Left lung (tissue), 10 donors: ENCODE results near the gene PHACTR1. TPM values are rescaled to one million over a fixed set of nuclear protein-coding genes. Genes with fewer than 3 reads are reported as not detected.

Source experiments
- ATAC-seq: fragments of 200-7000 bp; cut with Tn5 transposase; one replicate; pipeline ENCODE4 v1.9.1; 2020; ENCODE audit warnings: moderate library complexity
- DNase-seq, 4 donors: peaks; one replicate each; pipeline ENCODE4 v3.0.0-alpha.2; 2013 to 2020
- H3K27ac ChIP-seq, 2 donors: fragments of 200-600 bp; sonication (generic) in 1 of 2; one replicate each; pipeline versions ENCODE4 v1.5.0 to v1.8.0; 2020 to 2021
- H3K27me3 ChIP-seq, 2 donors: fragments of 200-600 bp; sonication (generic) in 1 of 2; one replicate each; pipeline versions ENCODE4 v1.5.0 to v1.8.0; 2020 to 2021
- H3K36me3 ChIP-seq, 2 donors: fragments of 200-600 bp; sonication (generic) in 1 of 2; one replicate each; pipeline versions ENCODE4 v1.5.0 to v1.8.0; 2020 to 2021
- H3K4me1 ChIP-seq, 2 donors: fragments of 200-600 bp; one replicate each; pipeline ENCODE4 v1.8.0; 2021
- H3K4me3 ChIP-seq, 2 donors: fragments of 200-600 bp; sonication (generic) in 1 of 2; one replicate each; pipeline versions ENCODE4 v1.5.0 to v1.8.0; 2020 to 2021; ENCODE audit warnings: mild to moderate bottlenecking in 1 of 2
- H3K9me3 ChIP-seq, 2 donors: fragments of 200-600 bp; sonication (generic) in 1 of 2; one replicate each; pipeline versions ENCODE4 v1.5.0 to v1.8.0; 2020 to 2021
- CTCF ChIP-seq, 2 donors: fragments of 200-600 bp; sonication (generic) in 1 of 2; IDR thresholded peaks; one replicate each; pipeline versions ENCODE4 v1.5.0 to v1.8.0; 2021; ENCODE audit warnings: antibody characterized with exemption in 2 of 2
- intact Hi-C, 2 donors: fragments of 100-400 bp; cut with DNase I; formaldehyde crosslinking; loops; one replicate each; pipeline versions ENCODE4 v1.11.2 to v1.14.2; 2022
- polyA plus RNA-seq, 6 donors: library from polyadenylated mRNA; unstranded; fragments of 120-200 nt; gene quantifications; one replicate each; pipeline ENCODE4 v1.2.1, GENCODE V29; 2013; ENCODE audit not compliant: insufficient read length in 6 of 6
- total RNA-seq, 2 donors: library from RNA; stranded (reverse); fragmentation: NEBNext Ultra II Directional; extraction: Animal tissue kit (Norgen Biotek cat#: 25700); gene quantifications; one replicate each; pipeline ENCODE4 v1.2.1, GENCODE V29; 2021
- donor health status: DM: no; HTN: yes; CAD: no.
- donor health status: DM: no; HTN: no; CAD: no.

PHACTR1 gene
- total and polyA plus RNA-seq, 8 donors = 12.1 to 53.3 (median 15.8) TPM

GRCh38 chr6:12947151-12947871, 230.7 kb downstream of the PHACTR1 start:
- no peak for DNase-seq
- no peak overlapping the region for H3K27ac ChIP-seq
- no peaks in the 10 kb centered on the region for H3K27me3 ChIP-seq
- peaks cover 0 to 25% of the 10 kb centered on the region in 2 donors for H3K4me1 ChIP-seq
- no peaks in the 10 kb centered on the region for H3K36me3 ChIP-seq
- H3K4me3 ChIP-seq = no peak overlapping the region
- TF ChIP-seq CTCF (IDR thresholded peaks at IDR 0.05) = no peak
- H3K9me3 ChIP-seq = no peaks in the 10 kb centered on the region
- peak; percentile 26 for ATAC-seq
- intact Hi-C loops = no loop called here

GRCh38 chr6:12947967-12948366, 231.4 kb downstream of the PHACTR1 start:
- no peak for DNase-seq
- H3K4me3 ChIP-seq = no peak overlapping the region
- no peak overlapping the region for H3K27ac ChIP-seq
- no peaks in the 10 kb centered on the region for H3K27me3 ChIP-seq
- no peak for ATAC-seq
- H3K36me3 ChIP-seq = no peaks in the 10 kb centered on the region
- intact Hi-C loops = no loop called here
- H3K4me1 ChIP-seq = peaks cover 0 to 25% of the 10 kb centered on the region in 2 donors
- no peak for TF ChIP-seq CTCF (IDR thresholded peaks at IDR 0.05)
- no peaks in the 10 kb centered on the region for H3K9me3 ChIP-seq

- intact Hi-C loops = no loop called here
- H3K4me1 ChIP-seq = peaks cover 0 to 4% of the 10 kb centered on the region in 2 donors
- no peaks in the 10 kb centered on the region for H3K36me3 ChIP-seq
- DNase-seq = no peak
- no peak for ATAC-seq
- TF ChIP-seq CTCF (IDR thresholded peaks at IDR 0.05) = no peak
- H3K27ac ChIP-seq = no peak overlapping the region
- H3K27me3 ChIP-seq = no peaks in the 10 kb centered on the region
- no peak overlapping the region for H3K4me3 ChIP-seq
- H3K9me3 ChIP-seq = no peaks in the 10 kb centered on the region
Observed at GRCh38 chr6:12950976-12951375, 234.4 kb downstream of the PHACTR1 start.

- no peak for ATAC-seq
- no peak for DNase-seq
- Histone ChIP-seq H3K36me3 (no peaks in the 10 kb centered on the region), H3K4me3 (no peak overlapping the region), H3K27me3 (no peaks in the 10 kb centered on the region), H3K4me1 (peaks cover 0 to 4% of the 10 kb centered on the region in 2 donors), H3K27ac (no peak overlapping the region), H3K9me3 (no peaks in the 10 kb centered on the region)
- intact Hi-C loops = no loop called here
- no peak for TF ChIP-seq CTCF (IDR thresholded peaks at IDR 0.05)
Observed at GRCh38 chr6:12951415-12951814, 234.8 kb downstream of the PHACTR1 start.

- H3K4me3 ChIP-seq = no peak overlapping the region
- H3K27me3 ChIP-seq = no peaks in the 10 kb centered on the region
- DNase-seq = no peak
- H3K27ac ChIP-seq = no peak overlapping the region
- peaks cover 0 to 4% of the 10 kb centered on the region in 2 donors for H3K4me1 ChIP-seq
- no peak for TF ChIP-seq CTCF (IDR thresholded peaks at IDR 0.05)
- intact Hi-C loops = no loop called here
- no peak for ATAC-seq
- no peaks in the 10 kb centered on the region for H3K9me3 ChIP-seq
- no peaks in the 10 kb centered on the region for H3K36me3 ChIP-seq
Observed at GRCh38 chr6:12952318-12952717, 235.8 kb downstream of the PHACTR1 start.
